HTERT RPE-1 (cell line): ENCODE measurements around the gene LIPC.

Experiments
- in situ Hi-C: fragments of 300-500 bp; cut with MboI; formaldehyde crosslinking; loops from 4 replicates; pipeline ENCODE4 v1.14.3; 2020; ENCODE audit warnings: low sequenced_read_pairs

LIPC gene

GRCh38 chr15:58490888-58491473, 59.2 kb downstream of the LIPC start:
- in situ Hi-C loops, result no loop called here

GRCh38 chr15:58491499-58492202, 59.9 kb downstream of the LIPC start:
- in situ Hi-C loops, result no loop called here

GRCh38 chr15:58492661-58493397, 61.0 kb downstream of the LIPC start:
- in situ Hi-C loops, result no loop called here

GRCh38 chr15:58494567-58494966, 62.8 kb downstream of the LIPC start:
- in situ Hi-C loops, result no loop called here

- in situ Hi-C loops, result no loop called here
These were observed 64.2 kb downstream of the LIPC start for GRCh38 chr15:58495891-58496408.

GRCh38 chr15:58497046-58497785, 65.4 kb downstream of the LIPC start:
- in situ Hi-C loops, result no loop called here

- in situ Hi-C loops, result no loop called here
These were observed 67.2 kb downstream of the LIPC start for GRCh38 chr15:58498821-58499580.

GRCh38 chr15:58501006-58501405, 69.2 kb downstream of the LIPC start:
- in situ Hi-C loops, result no loop called here

GRCh38 chr15:58501636-58502188, 69.9 kb downstream of the LIPC start:
- in situ Hi-C loops, result no loop called here

- in situ Hi-C loops, result no loop called here
These were observed 71.6 kb downstream of the LIPC start for GRCh38 chr15:58503139-58504027.

GRCh38 chr15:58504674-58505234, 73.0 kb downstream of the LIPC start:
- in situ Hi-C loops, result no loop called here

- in situ Hi-C loops, result no loop called here
These were observed 73.8 kb downstream of the LIPC start for GRCh38 chr15:58505581-58505980.

- in situ Hi-C loops, result no loop called here
These were observed 74.3 kb downstream of the LIPC start for GRCh38 chr15:58506064-58506490.

GRCh38 chr15:58506783-58507668, 75.2 kb downstream of the LIPC start:
- in situ Hi-C loops, result no loop called here

- in situ Hi-C loops, result no loop called here
These were observed 77.8 kb downstream of the LIPC start for GRCh38 chr15:58509556-58509955.

- in situ Hi-C loops, result no loop called here
These were observed 79.2 kb downstream of the LIPC start for GRCh38 chr15:58510715-58511598.

GRCh38 chr15:58511599-58511987, 79.8 kb downstream of the LIPC start:
- in situ Hi-C loops, result no loop called here
